Endodermal cell (in vitro differentiated cells): ENCODE results near the gene MRPS11. TPM values are rescaled to one million over a fixed set of nuclear protein-coding genes. Genes with fewer than 3 reads are reported as not detected.

Source experiments
- DNase-seq: peaks from one replicate; pipeline ENCODE4 v3.0.0-alpha.2; 2017
- H3K27ac ChIP-seq: 2 replicates; pipeline ENCODE4 v1.5.1; 2013; ENCODE audit warnings: mild to moderate bottlenecking, low read depth, low read length, moderate library complexity
- H3K27me3 ChIP-seq: 2 replicates; pipeline ENCODE4 v1.6.1; 2013; ENCODE audit warnings: mild to moderate bottlenecking, low read length, moderate library complexity; ENCODE audit not compliant: insufficient read depth, control insufficient read depth, poor library complexity, severe bottlenecking
- H3K36me3 ChIP-seq: 2 replicates; pipeline ENCODE4 v1.7.0; 2013; ENCODE audit warnings: mild to moderate bottlenecking, low read length, moderate library complexity; ENCODE audit not compliant: control insufficient read depth, insufficient read depth
- H3K4me1 ChIP-seq: one replicate; pipeline ENCODE4 v1.7.0; 2013; ENCODE audit warnings: low read length; ENCODE audit not compliant: control insufficient read depth, insufficient read depth
- H3K4me3 ChIP-seq: 2 replicates; pipeline ENCODE4 v1.5.1; 2013; ENCODE audit warnings: mild to moderate bottlenecking, low read length, moderate library complexity
- H3K9ac ChIP-seq: 2 replicates; pipeline ENCODE4 v1.6.1; 2013; ENCODE audit warnings: mild to moderate bottlenecking, low read length, moderate library complexity; ENCODE audit not compliant: poor library complexity, severe bottlenecking; ENCODE audit errors: extremely low read depth
- H3K9me3 ChIP-seq: 2 replicates; pipeline ENCODE4 v1.6.1; 2013; ENCODE audit warnings: mild to moderate bottlenecking, low read length, moderate library complexity; ENCODE audit not compliant: control insufficient read depth
- H3K27ac Mint-ChIP-seq: 2 replicates; pipeline ENCODE4 v1.8.0; 2020; ENCODE audit warnings: mixed read lengths
- H3K27me3 Mint-ChIP-seq: 2 replicates; pipeline ENCODE4 v1.8.0; 2021; ENCODE audit warnings: mild to moderate bottlenecking, mixed read lengths; ENCODE audit not compliant: insufficient read depth
- H3K36me3 Mint-ChIP-seq: 2 replicates; pipeline ENCODE4 v1.8.0; 2020; ENCODE audit warnings: low read depth, mixed read lengths
- H3K4me1 Mint-ChIP-seq: 2 replicates; pipeline ENCODE4 v1.8.0; 2020; ENCODE audit warnings: mixed read lengths
- H3K4me3 Mint-ChIP-seq: 2 replicates; pipeline ENCODE4 v1.8.0; 2020; ENCODE audit warnings: mild to moderate bottlenecking, moderate library complexity, mixed read lengths
- H3K9me3 Mint-ChIP-seq: 2 replicates; pipeline ENCODE4 v1.8.0; 2020; ENCODE audit warnings: mild to moderate bottlenecking, mixed read lengths
- CTCF ChIP-seq: fragments of 200-600 bp; sonication (generic); conservative IDR thresholded peaks from 2 replicates; pipeline ENCODE4 v1.5.0; 2021; ENCODE audit warnings: antibody characterized with exemption, mild to moderate bottlenecking
- WGBS, 2 experiments: methylation state at CpG; one replicate each; pipeline versions ENCODE4 v1.1.5 to v1.1.7; 2013; ENCODE audit warnings: missing lambda C conversion rate in 2 of 2, mixed read lengths in 1 of 2; ENCODE audit not compliant: insufficient coverage in 1 of 2, insufficient read length in 1 of 2; 5-methylcytosine and 5-hydroxymethylcytosine counted together
- total RNA-seq, 2 donors: library from RNA; stranded (reverse); fragmentation: NEBNext Ultra II Directional in 1 of 2; extraction: Animal tissue kit (Norgen Biotek cat#: 25700) in 1 of 2; gene quantifications; 2 replicates in 1 of 2; 3 replicates in 1 of 2; pipeline ENCODE4 v1.2.1, GENCODE V29; 2021

MRPS11 gene
- total RNA-seq, 2 donors from 2014 or later = 44.8 to 49.0 TPM

DNA sequence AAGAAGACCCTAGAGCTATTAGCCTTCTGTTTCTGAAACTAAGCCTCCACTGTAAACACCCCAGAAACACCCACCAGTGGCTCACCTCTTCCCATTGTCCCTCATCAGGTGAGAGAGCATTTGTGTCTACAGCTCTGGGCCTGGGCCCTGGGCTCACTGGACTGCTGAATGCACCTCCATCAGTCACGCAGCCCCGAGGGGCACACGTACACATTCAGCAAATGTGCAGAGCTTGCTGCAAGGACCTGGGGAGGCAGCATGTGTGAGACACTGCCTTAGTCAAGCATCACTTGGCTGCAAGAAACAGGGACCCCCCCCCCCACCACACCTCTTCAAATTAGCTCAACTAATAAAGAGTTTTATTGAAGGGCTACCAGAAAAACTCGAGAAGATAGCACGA, 29.3 kb upstream of the MRPS11 start:
- Histone ChIP-seq H3K36me3 (no peaks in the 10 kb centered on the region), H3K4me3 (no peak overlapping the region), H3K9me3 (peaks cover 1% of the 10 kb centered on the region), H3K27ac (no peak overlapping the region), H3K27me3 (peaks cover 70% of the 10 kb centered on the region), H3K9ac (no peak overlapping the region), H3K4me1 (no peaks in the 10 kb centered on the region)
- TF ChIP-seq CTCF = no peak
- Mint-ChIP-seq H3K4me3 (no peak overlapping the region), H3K36me3 (no peaks in the 10 kb centered on the region), H3K27me3 (peaks cover 69% of the 10 kb centered on the region), H3K4me1 (peaks cover 4% of the 10 kb centered on the region), H3K27ac (no peak overlapping the region), H3K9me3 (peaks cover 1% of the 10 kb centered on the region)
- DNase-seq = no peak
- 88 to 90% methylated on average over 5 of the region's 5 CpGs for WGBS, 2 experiments

GRCh38 chr15:88440021-88440420, 27.5 kb upstream of the MRPS11 start:
- H3K4me1 ChIP-seq = no peaks in the 10 kb centered on the region
- peaks cover 69% of the 10 kb centered on the region for H3K27me3 ChIP-seq
- Mint-ChIP-seq H3K27ac (no peak overlapping the region), H3K4me3 (no peak overlapping the region), H3K4me1 (no peaks in the 10 kb centered on the region), H3K36me3 (no peaks in the 10 kb centered on the region), H3K27me3 (peaks cover 72% of the 10 kb centered on the region), H3K9me3 (peaks cover 14% of the 10 kb centered on the region)
- DNase-seq = no peak
- no peak for TF ChIP-seq CTCF
- no peaks in the 10 kb centered on the region for H3K36me3 ChIP-seq
- no peak overlapping the region for H3K4me3 ChIP-seq
- 90% methylated on average over 1 of the region's 1 CpG; no CpG with 5 or more reads in 1 of the 2 experiments for WGBS, 2 experiments
- no peak overlapping the region for H3K27ac ChIP-seq
- no peak overlapping the region for H3K9ac ChIP-seq
- H3K9me3 ChIP-seq = peaks cover 18% of the 10 kb centered on the region

DNA sequence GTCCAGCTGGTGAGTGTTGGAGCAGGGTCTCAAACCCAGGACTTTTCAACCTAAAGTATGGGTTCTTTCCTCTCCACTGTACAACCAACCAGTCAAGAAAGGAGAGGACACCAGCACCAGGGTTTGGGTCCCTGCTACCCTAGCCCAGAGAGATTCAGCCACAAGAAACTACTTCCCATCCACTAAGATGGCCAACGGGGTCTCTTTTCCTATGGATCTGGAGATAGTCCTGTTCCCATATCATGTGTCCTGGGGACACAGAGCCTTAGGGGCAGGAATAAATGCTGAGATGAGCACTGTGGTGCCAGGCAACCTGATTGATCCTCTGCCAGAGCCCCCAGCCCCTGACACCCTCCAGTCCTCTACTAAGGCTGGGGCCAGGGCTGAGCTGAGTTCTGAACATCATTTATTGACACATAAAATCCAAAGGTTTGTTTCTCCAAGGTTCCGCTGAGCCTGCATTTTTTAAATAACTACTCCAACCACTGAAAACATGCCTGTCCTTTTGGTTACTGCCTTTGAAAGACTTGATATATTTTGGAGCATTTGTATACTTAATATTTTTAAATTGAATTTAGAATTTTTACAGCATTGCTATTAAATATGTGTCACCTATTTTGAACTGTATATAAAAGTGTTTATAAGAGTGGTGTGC, 26.3 kb upstream of the MRPS11 start:
- H3K36me3 Mint-ChIP-seq = no peaks in the 10 kb centered on the region
- Histone ChIP-seq H3K27me3 (peaks cover 78% of the 10 kb centered on the region), H3K36me3 (no peaks in the 10 kb centered on the region), H3K4me3 (no peak overlapping the region), H3K4me1 (no peaks in the 10 kb centered on the region), H3K9ac (no peak overlapping the region), H3K27ac (no peak overlapping the region), H3K9me3 (peaks cover 18% of the 10 kb centered on the region)
- H3K4me3 Mint-ChIP-seq = no peak overlapping the region
- DNase-seq = no peak
- H3K9me3 Mint-ChIP-seq = peaks cover 14% of the 10 kb centered on the region
- H3K27ac Mint-ChIP-seq = no peak overlapping the region
- no peak for TF ChIP-seq CTCF
- WGBS, 2 experiments = 89% methylated on average over 2 of the region's 2 CpGs; no CpG with 5 or more reads in 1 of the 2 experiments
- no peaks in the 10 kb centered on the region for H3K4me1 Mint-ChIP-seq
- H3K27me3 Mint-ChIP-seq = peaks cover 80% of the 10 kb centered on the region
